ENCODE data around the gene MYCBPAP. TPM values are rescaled to one million over a fixed set of nuclear protein-coding genes. Genes with fewer than 3 reads are reported as not detected.

Gene MYCBPAP
- total and polyA plus RNA-seq, 11 donors = 0.29 to 2.4 (median 0.76) TPM; not detected in 1

DNA sequence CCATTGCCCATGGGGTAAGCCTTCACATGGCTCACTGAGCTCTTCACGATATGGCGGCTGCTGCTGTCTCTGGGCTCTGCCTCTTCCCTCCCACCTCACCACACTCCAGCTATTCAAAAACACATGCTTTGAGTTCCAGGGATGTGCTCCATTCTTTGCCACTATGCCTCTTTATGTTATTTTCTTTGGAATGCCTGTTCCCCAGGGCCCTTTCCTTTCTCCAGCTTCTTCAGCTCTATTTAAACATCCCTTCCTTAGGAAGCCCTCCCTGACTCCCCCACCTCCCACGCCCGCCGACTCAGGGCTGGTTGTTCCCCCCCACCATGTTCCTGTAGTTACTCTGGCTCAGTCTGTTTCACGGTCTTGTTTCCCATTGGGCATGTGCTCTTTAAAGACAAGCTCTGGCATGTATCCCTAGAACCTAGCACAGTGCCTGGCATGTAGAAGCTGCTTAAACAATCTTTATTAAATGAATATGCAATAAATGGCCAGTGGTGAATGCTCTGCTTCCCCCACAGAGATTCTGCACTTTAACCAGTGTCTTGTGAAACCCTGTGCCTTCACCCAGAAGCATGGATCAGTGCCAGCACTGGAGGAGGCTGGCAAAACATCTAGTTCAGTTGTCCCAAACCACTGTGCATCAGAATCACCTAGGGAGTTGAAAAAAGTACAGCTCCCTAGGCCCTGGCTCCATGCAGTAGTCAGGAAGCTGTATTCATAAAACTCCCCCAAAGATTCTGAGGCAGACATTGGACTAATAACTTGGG lies 6.9 kb downstream of the MYCBPAP start:
- intact Hi-C loops (cut with DNase I) = no loop called here
- TF ChIP-seq, protein P1, sequence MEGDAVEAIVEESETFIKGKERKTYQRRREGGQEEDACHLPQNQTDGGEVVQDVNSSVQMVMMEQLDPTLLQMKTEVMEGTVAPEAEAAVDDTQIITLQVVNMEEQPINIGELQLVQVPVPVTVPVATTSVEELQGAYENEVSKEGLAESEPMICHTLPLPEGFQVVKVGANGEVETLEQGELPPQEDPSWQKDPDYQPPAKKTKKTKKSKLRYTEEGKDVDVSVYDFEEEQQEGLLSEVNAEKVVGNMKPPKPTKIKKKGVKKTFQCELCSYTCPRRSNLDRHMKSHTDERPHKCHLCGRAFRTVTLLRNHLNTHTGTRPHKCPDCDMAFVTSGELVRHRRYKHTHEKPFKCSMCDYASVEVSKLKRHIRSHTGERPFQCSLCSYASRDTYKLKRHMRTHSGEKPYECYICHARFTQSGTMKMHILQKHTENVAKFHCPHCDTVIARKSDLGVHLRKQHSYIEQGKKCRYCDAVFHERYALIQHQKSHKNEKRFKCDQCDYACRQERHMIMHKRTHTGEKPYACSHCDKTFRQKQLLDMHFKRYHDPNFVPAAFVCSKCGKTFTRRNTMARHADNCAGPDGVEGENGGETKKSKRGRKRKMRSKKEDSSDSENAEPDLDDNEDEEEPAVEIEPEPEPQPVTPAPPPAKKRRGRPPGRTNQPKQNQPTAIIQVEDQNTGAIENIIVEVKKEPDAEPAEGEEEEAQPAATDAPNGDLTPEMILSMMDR (IDR thresholded peaks at IDR 0.05) = no peak
- TF ChIP-seq POLR2A (IDR thresholded peaks at IDR 0.05) = no peak
- Histone ChIP-seq H3K4me1 (peaks cover 0 to 30% (median 8%) of the 10 kb centered on the region in 12 donors), H3K4me3 (no peak overlapping the region), H3K36me3 (no peaks in the 10 kb centered on the region), H3K27me3 (no peaks in the 10 kb centered on the region), H3K9me3 (no peaks in the 10 kb centered on the region), H3K27ac (peak overlapping the region in 2 of 12 donors; percentile 17 to 33)
- DNase-seq = peak in 2 of 5 donors; percentile 54 to 62
- peak in 3 of 4 donors; percentile 46 to 55 (median 49) for ATAC-seq
- WGBS, 4 donors = 49 to 68% (median 62%) methylated on average over 6 of the region's 6 CpGs

DNA sequence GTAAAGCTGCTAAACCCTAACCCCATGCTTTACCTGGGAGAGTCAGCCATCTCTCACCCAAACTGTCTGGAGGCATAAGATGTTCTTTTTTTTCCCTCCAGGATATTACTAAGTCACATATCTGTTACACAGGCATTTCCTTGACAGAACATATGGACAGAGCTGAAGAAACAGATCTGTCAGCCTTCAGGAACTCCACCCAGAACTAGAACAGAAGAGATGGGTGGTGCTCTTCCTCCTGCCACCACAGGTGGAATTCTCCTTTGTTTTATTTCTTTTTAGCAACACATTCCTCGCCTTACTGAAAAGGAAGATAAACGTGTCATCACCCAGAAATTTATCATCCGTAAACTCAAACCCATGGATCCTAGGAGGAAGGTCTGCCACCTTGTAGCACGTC lies 8.8 kb downstream of the MYCBPAP start:
- Histone ChIP-seq H3K4me3 (no peak overlapping the region), H3K27me3 (no peaks in the 10 kb centered on the region), H3K4me1 (peaks cover 0 to 22% (median 0%) of the 10 kb centered on the region in 12 donors), H3K27ac (peak overlapping the region in 7 of 12 donors; percentile 17 to 65 (median 39)), H3K36me3 (no peaks in the 10 kb centered on the region), H3K9me3 (no peaks in the 10 kb centered on the region)
- intact Hi-C loops (cut with DNase I) = no loop called here
- DNase-seq = no peak
- peak in 2 of 4 donors; percentile 45 to 71 for ATAC-seq
- no peak for TF ChIP-seq POLR2A (IDR thresholded peaks at IDR 0.05)
- TF ChIP-seq, protein P1 (IDR thresholded peaks at IDR 0.05) = no peak
- whole genome bisulfite sequencing, 4 donors = 62 to 88% (median 73%) methylated on average over 4 of the region's 4 CpGs

DNA sequence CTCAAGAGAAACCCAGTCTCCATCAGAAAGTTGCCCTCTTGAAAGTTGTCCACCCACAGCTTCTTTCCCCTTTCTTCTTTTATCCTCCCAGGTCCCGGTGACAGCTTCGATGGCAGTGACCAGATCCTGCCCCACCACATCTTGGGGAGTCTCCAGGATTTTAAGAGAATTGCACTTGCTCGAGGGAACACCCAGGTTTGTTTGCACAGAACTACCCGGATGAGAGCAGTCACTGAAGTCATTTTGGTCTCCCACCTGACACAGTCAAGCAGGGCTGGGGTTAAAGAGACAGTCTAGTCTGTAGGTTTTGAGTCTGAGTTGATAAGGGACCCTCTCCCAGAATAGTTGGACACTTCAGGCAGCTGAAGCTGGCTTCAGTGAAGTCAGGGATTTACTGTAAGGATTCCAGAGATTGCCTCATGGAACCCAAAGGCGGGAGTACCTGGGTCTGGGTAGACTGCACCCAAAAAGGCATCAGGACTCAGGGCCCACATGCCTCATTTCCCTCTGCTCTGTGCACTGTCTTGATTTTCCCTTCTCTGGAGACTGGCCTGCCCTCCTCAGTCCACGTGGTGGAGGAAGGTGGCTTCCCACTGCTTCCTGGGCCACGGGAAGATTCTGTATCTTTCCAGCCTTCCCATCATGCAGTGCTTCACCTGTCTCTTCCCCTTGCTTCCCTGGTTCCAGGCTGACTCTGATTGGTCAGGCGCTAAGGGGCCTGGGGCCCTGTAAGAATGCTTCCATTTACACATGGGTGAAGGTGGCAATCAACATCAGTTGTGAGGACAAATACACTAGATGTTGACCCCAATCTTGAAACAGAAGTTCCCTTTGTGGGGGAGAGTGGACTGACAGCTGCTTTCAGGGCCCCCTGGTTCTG lies 9.5 kb downstream of the MYCBPAP start:
- H3K4me1 ChIP-seq = peaks cover 0 to 22% (median 0%) of the 10 kb centered on the region in 12 donors
- no peak for TF ChIP-seq POLR2A (IDR thresholded peaks at IDR 0.05)
- WGBS, 4 donors = 68 to 76% (median 73%) methylated on average over 8 of the region's 8 CpGs
- ATAC-seq (no peak), DNase-seq (no peak)
- intact Hi-C loops (cut with DNase I) = no loop called here
- no peaks in the 10 kb centered on the region for H3K9me3 ChIP-seq
- peak overlapping the region in 8 of 12 donors; percentile 5 to 65 (median 36) for H3K27ac ChIP-seq
- no peak overlapping the region for H3K4me3 ChIP-seq
- H3K36me3 ChIP-seq = no peaks in the 10 kb centered on the region
- H3K27me3 ChIP-seq = no peaks in the 10 kb centered on the region

DNA sequence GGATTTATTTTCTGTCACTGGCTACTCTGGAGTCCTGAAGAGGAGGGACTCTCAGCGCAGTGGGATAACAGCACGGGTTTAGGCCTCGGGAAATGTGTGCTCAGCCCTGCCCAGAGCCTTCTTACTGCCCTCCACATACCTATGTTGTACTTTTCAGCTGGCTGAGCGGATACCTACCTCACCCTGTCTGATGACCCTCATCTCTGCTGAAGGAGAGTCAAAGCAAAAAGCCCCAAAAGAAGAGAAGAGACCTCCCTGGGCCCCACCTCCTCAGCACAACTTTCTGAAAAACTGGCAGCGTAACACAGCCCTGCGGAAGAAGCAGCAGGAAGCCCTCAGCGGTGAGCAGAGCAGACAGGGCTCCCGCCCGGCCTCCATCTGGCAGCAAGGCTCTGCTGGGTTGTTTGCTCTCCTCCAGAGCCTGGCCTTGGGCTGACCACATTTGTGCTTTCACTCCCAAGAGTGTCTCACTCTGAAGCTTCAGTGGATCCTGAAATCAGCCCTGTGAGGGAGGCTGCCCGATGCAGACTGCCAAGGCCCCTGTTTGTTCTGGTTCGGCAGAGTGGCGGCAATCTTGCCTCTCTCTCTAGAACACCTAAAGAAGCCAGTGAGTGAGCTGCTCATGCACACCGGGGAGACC lies 10.3 kb downstream of the MYCBPAP start:
- TF ChIP-seq, protein P1 (IDR thresholded peaks at IDR 0.05) = no peak
- no peak for TF ChIP-seq POLR2A (IDR thresholded peaks at IDR 0.05)
- no peak overlapping the region for H3K4me3 ChIP-seq
- intact Hi-C loops (cut with DNase I) = no loop called here
- H3K9me3 ChIP-seq = no peaks in the 10 kb centered on the region
- ATAC-seq (peak in 1 of 4 donors; percentile 47), DNase-seq (no peak)
- H3K27me3 ChIP-seq = no peaks in the 10 kb centered on the region
- peak overlapping the region in 1 of 12 donors; percentile 39 for H3K27ac ChIP-seq
- WGBS, 4 donors = 68 to 76% (median 70%) methylated on average over 10 to 13 of the region's 13 CpGs
- no peaks in the 10 kb centered on the region for H3K36me3 ChIP-seq
- peaks cover 0 to 22% (median 0%) of the 10 kb centered on the region in 12 donors for H3K4me1 ChIP-seq
